ENCODE measurements around the gene STARD4.

DNA sequence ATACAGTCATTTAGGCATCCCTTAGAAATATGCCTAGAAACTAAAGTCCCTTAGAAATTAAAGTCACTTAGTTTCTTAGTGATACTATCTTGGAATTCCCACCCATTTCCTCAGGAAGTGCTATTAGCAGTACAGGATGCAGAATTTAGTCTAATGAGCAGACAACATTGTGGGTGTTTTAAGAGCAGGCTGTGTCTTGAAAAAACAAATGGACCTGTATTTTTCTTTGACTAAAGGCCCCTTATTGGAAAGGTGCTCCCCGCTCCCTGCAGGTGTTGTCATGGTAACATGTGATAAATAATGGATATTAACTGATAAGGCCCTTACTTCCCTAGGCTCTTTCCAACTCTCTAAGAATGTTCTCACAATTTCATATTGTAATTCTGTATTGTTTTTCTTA is 38.8 kb upstream of the STARD4 start:
- TF ChIP-seq, protein P1, sequence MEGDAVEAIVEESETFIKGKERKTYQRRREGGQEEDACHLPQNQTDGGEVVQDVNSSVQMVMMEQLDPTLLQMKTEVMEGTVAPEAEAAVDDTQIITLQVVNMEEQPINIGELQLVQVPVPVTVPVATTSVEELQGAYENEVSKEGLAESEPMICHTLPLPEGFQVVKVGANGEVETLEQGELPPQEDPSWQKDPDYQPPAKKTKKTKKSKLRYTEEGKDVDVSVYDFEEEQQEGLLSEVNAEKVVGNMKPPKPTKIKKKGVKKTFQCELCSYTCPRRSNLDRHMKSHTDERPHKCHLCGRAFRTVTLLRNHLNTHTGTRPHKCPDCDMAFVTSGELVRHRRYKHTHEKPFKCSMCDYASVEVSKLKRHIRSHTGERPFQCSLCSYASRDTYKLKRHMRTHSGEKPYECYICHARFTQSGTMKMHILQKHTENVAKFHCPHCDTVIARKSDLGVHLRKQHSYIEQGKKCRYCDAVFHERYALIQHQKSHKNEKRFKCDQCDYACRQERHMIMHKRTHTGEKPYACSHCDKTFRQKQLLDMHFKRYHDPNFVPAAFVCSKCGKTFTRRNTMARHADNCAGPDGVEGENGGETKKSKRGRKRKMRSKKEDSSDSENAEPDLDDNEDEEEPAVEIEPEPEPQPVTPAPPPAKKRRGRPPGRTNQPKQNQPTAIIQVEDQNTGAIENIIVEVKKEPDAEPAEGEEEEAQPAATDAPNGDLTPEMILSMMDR (IDR thresholded peaks at IDR 0.05) = no peak
- TF ChIP-seq POLR2A (IDR thresholded peaks at IDR 0.05) = no peak

Measured in body of pancreas (tissue), 4 donors.